GM21529 (cell line): ENCODE measurements around the gene ENOX1.

Experiments used
- ATAC-seq: cut with Tn5 transposase; IDR thresholded peaks from one replicate; pipeline ENCODE4 v1.9.1; 2021; ENCODE audit not compliant: unreplicated experiment

The ENOX1 gene

GRCh38 chr13:43611281-43612273, 175.2 kb downstream of the ENOX1 start:
- no peak for ATAC-seq

- ATAC-seq: no peak
These were observed 178.2 kb downstream of the ENOX1 start for GRCh38 chr13:43608400-43609137.

GRCh38 chr13:43597599-43597945, 189.2 kb downstream of the ENOX1 start:
- no peak for ATAC-seq

GRCh38 chr13:43596924-43597598, 189.7 kb downstream of the ENOX1 start:
- no peak for ATAC-seq

GRCh38 chr13:43596006-43596405, 190.8 kb downstream of the ENOX1 start:
- ATAC-seq: no peak

GRCh38 chr13:43587376-43587775, 199.4 kb downstream of the ENOX1 start:
- no peak for ATAC-seq

GRCh38 chr13:43584751-43585150, 202.0 kb downstream of the ENOX1 start:
- no peak for ATAC-seq

- no peak for ATAC-seq
These were observed 203.5 kb downstream of the ENOX1 start for GRCh38 chr13:43583321-43583720.

GRCh38 chr13:43580280-43580679, 206.5 kb downstream of the ENOX1 start:
- ATAC-seq: no peak

- no peak for ATAC-seq
These were observed 207.5 kb downstream of the ENOX1 start for GRCh38 chr13:43579321-43579720.

- no peak for ATAC-seq
These were observed 212.2 kb downstream of the ENOX1 start for GRCh38 chr13:43574605-43575004.

GRCh38 chr13:43573802-43574514, 212.8 kb downstream of the ENOX1 start:
- no peak for ATAC-seq

- ATAC-seq: no peak
These were observed 213.4 kb downstream of the ENOX1 start for GRCh38 chr13:43573361-43573740.

GRCh38 chr13:43572656-43573360, 214.0 kb downstream of the ENOX1 start:
- ATAC-seq: no peak

- no peak for ATAC-seq
These were observed 217.1 kb downstream of the ENOX1 start for GRCh38 chr13:43569658-43570057.

- ATAC-seq: no peak
These were observed 219.2 kb downstream of the ENOX1 start for GRCh38 chr13:43567608-43568007.

- no peak for ATAC-seq
These were observed 221.8 kb downstream of the ENOX1 start for GRCh38 chr13:43564952-43565351.

GRCh38 chr13:43561081-43561480, 225.7 kb downstream of the ENOX1 start:
- ATAC-seq: no peak

GRCh38 chr13:43558939-43559338, 227.8 kb downstream of the ENOX1 start:
- no peak for ATAC-seq

GRCh38 chr13:43558326-43558725, 228.4 kb downstream of the ENOX1 start:
- no peak for ATAC-seq
